Kidney epithelial cell (primary cell): Measurements from ENCODE around the gene TDRD1. TPM values are rescaled to one million over a fixed set of nuclear protein-coding genes. Genes with fewer than 3 reads are reported as not detected.

Experiments used
- DNase-seq: peaks from one replicate; pipeline ENCODE4 v3.0.0-alpha.2; 2010; ENCODE audit warnings: low read depth
- H3K27me3 ChIP-seq: 2 replicates; pipeline ENCODE4 v1.6.0; 2011; ENCODE audit warnings: low read length; ENCODE audit not compliant: control insufficient read depth, insufficient read depth
- H3K36me3 ChIP-seq: 2 replicates; pipeline ENCODE4 v1.5.1; 2011; ENCODE audit warnings: low read length; ENCODE audit not compliant: control insufficient read depth, insufficient read depth
- H3K4me3 ChIP-seq: 2 replicates; pipeline ENCODE4 v1.5.1; 2011; ENCODE audit warnings: low read depth, mild to moderate bottlenecking, control low read depth, low read length
- total RNA-seq: library from RNA; depleted of rRNA; stranded (reverse); fragments of >200 nt; gene quantifications from 2 replicates; pipeline ENCODE4 v1.2.3, GENCODE V29; 2015
- TF ChIP-seq, protein P1 (sequence below): IDR thresholded peaks from 2 replicates; pipeline ENCODE4 v1.5.1; 2011; ENCODE audit warnings: mild to moderate bottlenecking, moderate library complexity, low read length, control low read depth, inconsistent platforms; ENCODE audit not compliant: insufficient read depth, poor library complexity, severe bottlenecking

Gene TDRD1
- total RNA-seq, 1 donor from 2014 or later: not detected

DNA sequence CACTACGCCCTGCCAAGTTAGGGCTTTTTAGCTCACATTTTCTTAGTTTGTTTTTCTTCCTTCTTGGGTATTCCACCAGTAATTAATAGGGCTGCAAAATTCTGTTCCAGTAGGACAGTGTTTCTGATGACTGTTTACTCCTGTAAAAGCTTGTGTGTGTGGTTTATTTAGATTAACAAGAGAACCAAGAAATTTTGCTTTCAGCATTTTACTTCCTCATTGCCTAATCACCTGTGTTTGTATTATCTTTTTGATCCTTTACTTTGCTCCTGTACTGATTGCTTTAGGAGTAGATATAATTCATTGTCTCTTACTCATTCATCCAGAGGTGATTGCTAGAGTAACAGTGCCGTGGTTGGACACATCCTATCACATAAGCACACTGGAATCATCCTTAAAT, 27.7 kb downstream of the TDRD1 start:
- H3K27me3 ChIP-seq: no peaks in the 10 kb centered on the region
- TF ChIP-seq, protein P1, sequence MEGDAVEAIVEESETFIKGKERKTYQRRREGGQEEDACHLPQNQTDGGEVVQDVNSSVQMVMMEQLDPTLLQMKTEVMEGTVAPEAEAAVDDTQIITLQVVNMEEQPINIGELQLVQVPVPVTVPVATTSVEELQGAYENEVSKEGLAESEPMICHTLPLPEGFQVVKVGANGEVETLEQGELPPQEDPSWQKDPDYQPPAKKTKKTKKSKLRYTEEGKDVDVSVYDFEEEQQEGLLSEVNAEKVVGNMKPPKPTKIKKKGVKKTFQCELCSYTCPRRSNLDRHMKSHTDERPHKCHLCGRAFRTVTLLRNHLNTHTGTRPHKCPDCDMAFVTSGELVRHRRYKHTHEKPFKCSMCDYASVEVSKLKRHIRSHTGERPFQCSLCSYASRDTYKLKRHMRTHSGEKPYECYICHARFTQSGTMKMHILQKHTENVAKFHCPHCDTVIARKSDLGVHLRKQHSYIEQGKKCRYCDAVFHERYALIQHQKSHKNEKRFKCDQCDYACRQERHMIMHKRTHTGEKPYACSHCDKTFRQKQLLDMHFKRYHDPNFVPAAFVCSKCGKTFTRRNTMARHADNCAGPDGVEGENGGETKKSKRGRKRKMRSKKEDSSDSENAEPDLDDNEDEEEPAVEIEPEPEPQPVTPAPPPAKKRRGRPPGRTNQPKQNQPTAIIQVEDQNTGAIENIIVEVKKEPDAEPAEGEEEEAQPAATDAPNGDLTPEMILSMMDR: no peak
- H3K36me3 ChIP-seq: no peaks in the 10 kb centered on the region
- no peak for DNase-seq
- H3K4me3 ChIP-seq: no peak overlapping the region

DNA sequence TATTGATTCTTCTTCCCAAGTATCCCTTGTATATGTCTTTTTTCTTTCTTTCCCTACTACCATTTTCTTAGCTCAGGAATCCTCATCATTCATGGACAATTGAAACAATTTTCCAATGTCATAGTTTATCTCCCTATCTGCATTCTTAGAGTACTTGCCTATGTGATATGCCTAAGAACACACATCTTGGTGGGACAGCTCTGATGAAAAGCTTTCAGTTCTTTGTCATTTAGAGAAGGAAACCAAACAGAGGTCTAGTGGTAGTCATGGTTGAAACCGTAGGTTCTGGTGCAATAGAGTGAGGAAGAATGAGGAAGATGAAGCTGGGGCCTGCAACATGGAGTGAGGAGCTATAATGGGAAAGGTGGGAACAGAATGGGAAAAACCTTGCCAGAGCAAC, 28.2 kb downstream of the TDRD1 start:
- TF ChIP-seq, protein P1: no peak
- no peak for DNase-seq
- no peaks in the 10 kb centered on the region for H3K27me3 ChIP-seq

DNA sequence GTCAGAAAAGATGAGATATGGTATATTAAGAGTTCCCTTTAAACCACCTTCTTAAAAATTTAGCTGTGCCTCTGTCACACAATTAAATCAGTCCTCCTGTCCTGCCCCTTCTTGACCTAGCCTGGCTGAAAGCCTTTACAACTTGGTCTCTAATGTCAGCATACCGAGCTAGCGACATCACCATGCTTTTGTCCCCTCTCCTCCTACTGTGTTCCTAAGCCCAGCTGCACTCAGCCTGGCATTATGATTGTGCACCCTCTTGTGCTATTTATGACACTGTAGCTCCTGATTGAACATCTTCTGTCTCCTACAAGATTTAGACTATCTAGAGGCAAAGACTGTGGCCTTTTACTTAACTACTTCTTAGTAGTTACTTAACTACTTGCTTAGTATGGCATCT, 29.2 kb downstream of the TDRD1 start:
- no peak for DNase-seq

More for the DNA sequence above, 28.2 kb downstream of the TDRD1 start:
- Histone ChIP-seq H3K36me3 (no peaks in the 10 kb centered on the region), H3K4me3 (no peak overlapping the region)

DNA sequence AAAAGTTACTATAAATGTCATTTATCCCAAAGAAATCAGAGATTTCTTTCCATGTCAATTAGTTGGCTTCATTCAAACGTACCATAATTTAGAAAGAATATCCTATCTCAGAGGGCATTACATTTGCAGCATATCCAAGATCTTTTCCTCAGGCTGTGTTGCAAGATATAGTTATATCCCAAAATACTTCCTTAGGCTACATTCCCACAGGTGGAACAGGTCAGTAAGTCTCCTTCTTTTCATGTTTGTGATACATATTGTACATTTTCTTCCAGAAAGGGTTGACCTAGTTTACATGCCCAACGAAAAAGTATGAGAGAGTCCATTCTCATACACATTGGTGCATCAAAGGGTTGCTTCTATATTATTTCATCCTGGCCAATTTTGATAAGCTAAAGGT, 33.0 kb downstream of the TDRD1 start:
- TF ChIP-seq, protein P1: no peak
- H3K27me3 ChIP-seq: no peaks in the 10 kb centered on the region
- DNase-seq: no peak
- no peak overlapping the region for H3K4me3 ChIP-seq
- H3K36me3 ChIP-seq: no peaks in the 10 kb centered on the region

More for the DNA sequence above, 29.2 kb downstream of the TDRD1 start:
- H3K36me3 ChIP-seq: no peaks in the 10 kb centered on the region
- TF ChIP-seq, protein P1: no peak
- H3K4me3 ChIP-seq: no peak overlapping the region
- H3K27me3 ChIP-seq: no peaks in the 10 kb centered on the region

DNA sequence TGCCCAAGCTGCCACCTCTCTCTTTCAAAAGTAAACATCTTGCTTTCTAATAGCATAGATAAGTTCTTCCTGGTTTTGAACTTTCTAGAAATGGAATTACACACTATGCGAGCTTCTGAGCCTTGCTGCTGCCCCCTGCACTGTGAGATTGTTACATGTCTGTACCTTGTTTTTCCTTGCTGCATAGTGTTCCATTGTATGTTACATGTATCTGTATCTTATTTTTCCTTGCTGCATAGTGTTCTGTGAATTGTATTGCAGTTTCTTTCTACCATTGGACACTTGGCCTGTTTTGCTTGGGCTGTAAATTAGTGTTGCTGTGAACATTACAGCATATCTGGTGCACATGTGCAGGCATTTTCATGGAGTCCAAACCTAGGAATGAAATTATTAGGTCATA, 35.9 kb downstream of the TDRD1 start:
- TF ChIP-seq, protein P1: no peak
- DNase-seq: no peak
- Histone ChIP-seq H3K4me3 (no peak overlapping the region), H3K36me3 (no peaks in the 10 kb centered on the region), H3K27me3 (no peaks in the 10 kb centered on the region)

DNA sequence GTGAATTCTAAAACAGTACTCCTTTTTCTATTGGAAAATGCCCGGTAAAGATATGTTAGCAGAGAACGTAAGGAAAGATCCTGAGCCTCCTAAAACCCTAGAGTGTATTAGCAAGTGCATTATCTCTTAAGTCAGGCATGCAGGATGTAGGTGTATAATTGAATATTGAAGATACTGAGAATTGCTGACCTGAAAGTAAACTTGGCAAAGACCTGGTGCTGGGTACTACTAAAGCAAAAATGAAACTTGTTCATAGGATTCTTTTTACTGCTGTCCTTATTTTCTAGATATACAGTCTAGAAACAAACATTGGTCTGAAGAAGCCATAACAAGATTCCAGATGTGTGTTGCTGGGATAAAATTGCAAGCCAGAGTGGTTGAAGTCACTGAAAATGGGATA, 41.1 kb downstream of the TDRD1 start:
- Histone ChIP-seq H3K27me3 (no peaks in the 10 kb centered on the region), H3K36me3 (no peaks in the 10 kb centered on the region), H3K4me3 (no peak overlapping the region)
- no peak for DNase-seq
- TF ChIP-seq, protein P1: no peak
